GM18517 (cell line): Measurements from ENCODE around the gene DHRSX.
"Not testable (repeated sequence)": the region's sequence is repeated elsewhere in the genome, so short reads cannot be mapped to it uniquely, and the experiment has no call there.

Source experiments
- ATAC-seq: cut with Tn5 transposase; IDR thresholded peaks from one replicate; pipeline ENCODE4 v1.9.1; 2021; ENCODE audit warnings: mild to moderate bottlenecking, moderate library complexity; ENCODE audit not compliant: unreplicated experiment

Gene DHRSX

GRCh38 chrX:2330910-2331309, 169.9 kb downstream of the DHRSX start:
- no peak for ATAC-seq

- ATAC-seq, result no peak
Observed at GRCh38 chrX:2330487-2330886, 170.3 kb downstream of the DHRSX start.

- no peak for ATAC-seq
Observed at GRCh38 chrX:2327423-2327822, 173.4 kb downstream of the DHRSX start.

- ATAC-seq, result peak; percentile 68
Observed at GRCh38 chrX:2325076-2325784, 175.5 kb downstream of the DHRSX start.

GRCh38 chrX:2324151-2324550, 176.6 kb downstream of the DHRSX start:
- ATAC-seq, result no peak

GRCh38 chrX:2321411-2321810, 179.4 kb downstream of the DHRSX start:
- ATAC-seq, result no peak

- no peak for ATAC-seq
Observed at GRCh38 chrX:2320580-2321327, 180.0 kb downstream of the DHRSX start.

GRCh38 chrX:2320089-2320488, 180.7 kb downstream of the DHRSX start:
- ATAC-seq, result no peak

GRCh38 chrX:2318371-2318770, 182.4 kb downstream of the DHRSX start:
- ATAC-seq, result no peak

GRCh38 chrX:2317527-2318055, 183.2 kb downstream of the DHRSX start:
- ATAC-seq, result no peak

- no peak for ATAC-seq
Observed at GRCh38 chrX:2316534-2316933, 184.2 kb downstream of the DHRSX start.

GRCh38 chrX:2315434-2315833, 185.3 kb downstream of the DHRSX start:
- ATAC-seq, result no peak

GRCh38 chrX:2314831-2315365, 185.9 kb downstream of the DHRSX start:
- ATAC-seq, result no peak

GRCh38 chrX:2313864-2314640, 186.7 kb downstream of the DHRSX start:
- ATAC-seq, result no peak

GRCh38 chrX:2312061-2312591, 188.7 kb downstream of the DHRSX start:
- not testable (repeated sequence) for ATAC-seq

- no peak for ATAC-seq
Observed at GRCh38 chrX:2311501-2311900, 189.3 kb downstream of the DHRSX start.

- ATAC-seq, result no peak
Observed at GRCh38 chrX:2301901-2302300, 198.9 kb downstream of the DHRSX start.

- no peak for ATAC-seq
Observed at GRCh38 chrX:2299871-2300270, 200.9 kb downstream of the DHRSX start.

- no peak for ATAC-seq
Observed at GRCh38 chrX:2286731-2287130, 214.0 kb downstream of the DHRSX start.

- ATAC-seq, result no peak
Observed at GRCh38 chrX:2284601-2285000, 216.2 kb downstream of the DHRSX start.

- ATAC-seq, result no peak
Observed at GRCh38 chrX:2284133-2284532, 216.6 kb downstream of the DHRSX start.
